GM18909 (cell line): ENCODE results near the gene METTL8.

Experiments
- ATAC-seq: cut with Tn5 transposase; IDR thresholded peaks from one replicate; pipeline ENCODE4 v1.9.1; 2021; ENCODE audit warnings: mild to moderate bottlenecking; ENCODE audit not compliant: unreplicated experiment, poor library complexity

The METTL8 gene

DNA sequence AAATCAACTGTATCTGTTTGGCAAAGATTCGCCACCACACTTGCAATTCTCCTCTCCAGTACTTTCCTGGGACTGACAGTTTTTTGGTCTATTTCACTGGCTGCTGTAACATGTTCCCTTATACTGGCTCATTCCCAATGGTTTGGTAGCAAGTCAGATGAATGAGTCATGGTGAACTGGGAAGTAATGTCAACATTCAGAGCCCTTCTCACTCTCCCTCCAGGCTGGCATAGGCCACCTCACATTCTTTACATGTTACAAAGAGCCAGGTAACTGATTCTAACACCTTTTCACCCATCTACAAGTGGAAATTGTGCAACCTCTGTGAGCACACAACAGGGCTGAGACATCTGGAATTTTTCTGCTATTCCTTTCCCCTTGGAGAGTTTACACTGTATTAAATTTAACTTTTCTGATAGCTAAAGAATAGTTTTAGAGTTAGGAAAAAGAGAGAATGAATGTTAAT is 161.8 kb downstream of the METTL8 start:
- no peak for ATAC-seq

DNA sequence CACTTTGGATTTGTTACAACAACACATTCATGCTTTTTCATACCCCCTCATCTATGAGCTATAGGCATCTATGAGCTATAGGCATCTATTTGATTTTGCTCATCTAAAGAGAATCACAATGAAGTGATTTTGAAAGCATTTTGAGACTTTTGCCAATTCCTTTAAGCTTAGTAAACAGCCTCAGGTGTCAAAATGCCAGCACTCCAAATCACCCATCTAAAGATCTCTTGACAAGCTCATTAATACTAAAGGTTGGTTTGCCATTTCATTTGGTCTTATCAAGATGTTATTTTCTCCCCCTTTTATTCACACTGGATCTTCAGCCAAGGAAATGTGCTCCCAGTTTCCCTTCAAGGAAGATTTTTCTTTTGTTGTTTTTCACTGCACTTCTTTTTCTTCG is 162.4 kb downstream of the METTL8 start:
- no peak for ATAC-seq

GRCh38 chr2:171267855-171268629 is 165.7 kb downstream of the METTL8 start:
- no peak for ATAC-seq
